OCI-LY1 (cell line): ENCODE data around the gene STK32B.

Source experiments
- H2AFZ ChIP-seq: fragments of 200-600 bp; sonication (generic), shearing (Covaris generic); 2 replicates; pipeline ENCODE4 v1.6.0; 2014; ENCODE audit warnings: antibody characterized with exemption, mild to moderate bottlenecking, low read length
- H3F3A ChIP-seq: fragments of 200-600 bp; sonication (generic), shearing (Covaris generic); 2 replicates; pipeline ENCODE4 v1.6.0; 2014; ENCODE audit warnings: mild to moderate bottlenecking, antibody characterized with exemption, low read length, moderate library complexity; ENCODE audit not compliant: insufficient read depth
- H3K27ac ChIP-seq: fragments of 200-600 bp; sonication (generic); 2 replicates; pipeline ENCODE4 v1.5.1; 2014; ENCODE audit warnings: low read length, mixed run types, mild to moderate bottlenecking, low read depth; ENCODE audit not compliant: poor library complexity, severe bottlenecking
- H3K27me3 ChIP-seq: fragments of 200-600 bp; sonication (generic); 2 replicates; pipeline ENCODE4 v1.6.0; 2014; ENCODE audit warnings: antibody characterized with exemption, mild to moderate bottlenecking, low read length, moderate library complexity; ENCODE audit not compliant: insufficient read depth
- H3K36me3 ChIP-seq: fragments of 200-600 bp; sonication (generic); 2 replicates; pipeline ENCODE4 v1.6.1; 2014; ENCODE audit warnings: mild to moderate bottlenecking, antibody characterized with exemption, low read length, moderate library complexity, mixed read lengths; ENCODE audit not compliant: insufficient read depth
- H3K4me1 ChIP-seq: fragments of 200-600 bp; sonication (generic); 2 replicates; pipeline ENCODE4 v1.5.1; 2014; ENCODE audit warnings: mild to moderate bottlenecking, low read length, moderate library complexity; ENCODE audit not compliant: insufficient read depth, severe bottlenecking
- H3K4me2 ChIP-seq: fragments of 200-600 bp; sonication (generic), shearing (Covaris generic); 2 replicates; pipeline ENCODE4 v1.6.1; 2014; ENCODE audit warnings: low read length
- H3K4me3 ChIP-seq: fragments of 200-600 bp; sonication (generic); 2 replicates; pipeline ENCODE4 v1.5.1; 2014; ENCODE audit warnings: low read length, low read depth, mild to moderate bottlenecking, mixed read lengths; ENCODE audit not compliant: poor library complexity, severe bottlenecking
- H3K79me2 ChIP-seq: fragments of 200-600 bp; shearing (Covaris generic); 2 replicates; pipeline ENCODE4 v1.6.1; 2016; ENCODE audit warnings: mixed run types, low read length, mixed read lengths; ENCODE audit not compliant: insufficient read depth
- H3K9ac ChIP-seq: fragments of 200-600 bp; sonication (generic), shearing (Covaris generic); 2 replicates; pipeline ENCODE4 v1.6.1; 2014; ENCODE audit warnings: mild to moderate bottlenecking, low read length, mixed read lengths
- H3K9me2 ChIP-seq: fragments of 200-600 bp; sonication (generic), shearing (Covaris generic); 2 replicates; pipeline ENCODE4 v1.6.1; 2014; ENCODE audit warnings: low read depth, mild to moderate bottlenecking, low read length, mixed read lengths
- H3K9me3 ChIP-seq: fragments of 200-600 bp; shearing (Covaris generic); 2 replicates; pipeline ENCODE4 v1.6.1; 2014; ENCODE audit warnings: low read length, mixed read lengths
- H4K20me1 ChIP-seq: fragments of 200-600 bp; sonication (generic), shearing (Covaris generic); 2 replicates; pipeline ENCODE4 v1.6.0; 2016; ENCODE audit warnings: mild to moderate bottlenecking, low read length; ENCODE audit not compliant: insufficient read depth
- EZH2 ChIP-seq: fragments of 200-600 bp; sonication (generic), shearing (Covaris generic); IDR thresholded peaks from 2 replicates; pipeline ENCODE4 v1.8.0; 2017; ENCODE audit warnings: borderline replicate concordance, mixed run types, mild to moderate bottlenecking, antibody characterized with exemption, low read length, moderate library complexity, mixed read lengths
- TF ChIP-seq, protein P1 (sequence below): fragments of 200-600 bp; sonication (generic), shearing (Covaris generic); IDR thresholded peaks from 2 replicates; pipeline ENCODE4 v1.5.1; 2017; ENCODE audit warnings: mild to moderate bottlenecking, antibody characterized with exemption, low read length, moderate library complexity, mixed read lengths

Gene STK32B

DNA sequence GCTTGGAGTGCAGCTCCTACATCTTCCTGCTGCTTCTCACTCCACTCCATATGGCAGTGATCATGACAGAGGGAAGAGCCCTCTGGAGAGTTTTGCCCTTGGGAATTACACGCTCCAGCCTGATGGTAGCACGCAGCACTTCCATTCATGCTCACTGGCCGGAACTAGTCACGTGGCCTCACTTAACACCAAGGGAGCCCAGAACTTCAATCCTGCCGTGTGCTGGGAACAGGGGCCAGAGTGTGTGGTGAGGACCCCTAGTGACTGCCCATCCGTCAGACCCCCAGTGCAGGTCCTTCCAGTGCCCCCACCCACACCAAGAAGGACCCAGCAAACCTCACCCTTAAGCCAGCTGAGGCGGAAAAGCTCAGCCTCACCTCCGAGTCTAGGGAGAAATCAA lies 426.3 kb downstream of the STK32B start:
- Histone ChIP-seq H3K27ac (no peak overlapping the region), H2AFZ (no peak overlapping the region), H3K4me1 (no peaks in the 10 kb centered on the region), H3F3A (no peaks in the 10 kb centered on the region), H3K9me2 (no peaks in the 10 kb centered on the region), H4K20me1 (no peaks in the 10 kb centered on the region), H3K9me3 (no peaks in the 10 kb centered on the region), H3K27me3 (no peaks in the 10 kb centered on the region), H3K79me2 (no peaks in the 10 kb centered on the region), H3K4me2 (no peak overlapping the region), H3K9ac (no peak overlapping the region), H3K4me3 (no peak overlapping the region), H3K36me3 (no peaks in the 10 kb centered on the region)
- TF ChIP-seq, protein P1, sequence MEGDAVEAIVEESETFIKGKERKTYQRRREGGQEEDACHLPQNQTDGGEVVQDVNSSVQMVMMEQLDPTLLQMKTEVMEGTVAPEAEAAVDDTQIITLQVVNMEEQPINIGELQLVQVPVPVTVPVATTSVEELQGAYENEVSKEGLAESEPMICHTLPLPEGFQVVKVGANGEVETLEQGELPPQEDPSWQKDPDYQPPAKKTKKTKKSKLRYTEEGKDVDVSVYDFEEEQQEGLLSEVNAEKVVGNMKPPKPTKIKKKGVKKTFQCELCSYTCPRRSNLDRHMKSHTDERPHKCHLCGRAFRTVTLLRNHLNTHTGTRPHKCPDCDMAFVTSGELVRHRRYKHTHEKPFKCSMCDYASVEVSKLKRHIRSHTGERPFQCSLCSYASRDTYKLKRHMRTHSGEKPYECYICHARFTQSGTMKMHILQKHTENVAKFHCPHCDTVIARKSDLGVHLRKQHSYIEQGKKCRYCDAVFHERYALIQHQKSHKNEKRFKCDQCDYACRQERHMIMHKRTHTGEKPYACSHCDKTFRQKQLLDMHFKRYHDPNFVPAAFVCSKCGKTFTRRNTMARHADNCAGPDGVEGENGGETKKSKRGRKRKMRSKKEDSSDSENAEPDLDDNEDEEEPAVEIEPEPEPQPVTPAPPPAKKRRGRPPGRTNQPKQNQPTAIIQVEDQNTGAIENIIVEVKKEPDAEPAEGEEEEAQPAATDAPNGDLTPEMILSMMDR: no peak
- TF ChIP-seq EZH2: no peak

DNA sequence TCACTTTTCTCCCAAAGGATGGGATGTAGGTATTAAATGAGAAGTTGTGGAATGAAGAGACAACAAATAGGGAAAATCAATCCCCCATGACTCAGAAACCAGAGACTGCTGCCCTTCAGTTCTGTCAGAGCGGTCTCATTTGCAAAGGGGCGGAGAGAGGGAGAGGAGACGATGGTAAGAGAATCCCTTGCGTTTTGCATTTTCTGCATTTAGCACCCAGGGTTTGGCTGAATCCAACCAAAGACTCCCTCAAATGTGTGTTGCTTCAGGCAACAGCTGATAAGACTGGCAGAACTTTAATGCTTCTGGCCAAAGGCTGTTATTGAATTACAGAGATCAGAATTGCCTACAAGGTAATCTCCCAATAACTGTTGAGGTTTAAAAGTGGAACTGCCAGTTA lies 426.9 kb downstream of the STK32B start:
- no peaks in the 10 kb centered on the region for H3F3A ChIP-seq
- H3K36me3 ChIP-seq: no peaks in the 10 kb centered on the region
- TF ChIP-seq, protein P1: no peak
- TF ChIP-seq EZH2: no peak
- no peaks in the 10 kb centered on the region for H3K27me3 ChIP-seq
- no peak overlapping the region for H3K27ac ChIP-seq
- H3K4me3 ChIP-seq: no peak overlapping the region
- H3K9me2 ChIP-seq: no peaks in the 10 kb centered on the region
- no peaks in the 10 kb centered on the region for H3K79me2 ChIP-seq
- H3K9ac ChIP-seq: no peak overlapping the region
- H3K9me3 ChIP-seq: no peaks in the 10 kb centered on the region
- H4K20me1 ChIP-seq: no peaks in the 10 kb centered on the region
- no peaks in the 10 kb centered on the region for H3K4me1 ChIP-seq
- no peak overlapping the region for H2AFZ ChIP-seq
- H3K4me2 ChIP-seq: no peak overlapping the region

DNA sequence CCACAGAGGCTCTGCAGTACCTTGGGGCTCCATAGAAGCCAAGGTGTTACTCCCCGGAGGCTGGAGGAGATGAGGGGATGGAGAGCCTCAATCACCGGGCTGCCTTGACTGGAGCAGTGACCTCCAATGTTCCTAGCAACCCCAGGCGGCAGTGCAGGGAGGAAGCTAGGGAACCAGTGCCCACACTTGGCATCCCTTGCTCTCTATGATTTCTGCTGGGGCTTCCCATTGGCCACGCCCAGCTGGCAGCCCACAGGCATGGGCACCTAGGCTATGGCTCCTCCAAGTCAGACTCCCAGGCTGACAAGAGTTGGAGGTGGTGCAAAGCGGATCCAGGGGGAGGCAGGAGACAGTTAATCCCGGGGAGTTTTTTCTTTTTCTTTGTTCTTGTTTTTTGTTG lies 427.4 kb downstream of the STK32B start:
- H3K4me2 ChIP-seq: no peak overlapping the region
- no peaks in the 10 kb centered on the region for H3K9me2 ChIP-seq
- no peaks in the 10 kb centered on the region for H3F3A ChIP-seq
- TF ChIP-seq, protein P1: no peak
- TF ChIP-seq EZH2: no peak
- H3K27ac ChIP-seq: no peak overlapping the region
- no peaks in the 10 kb centered on the region for H3K4me1 ChIP-seq
- H3K27me3 ChIP-seq: no peaks in the 10 kb centered on the region
- H2AFZ ChIP-seq: no peak overlapping the region
- no peak overlapping the region for H3K9ac ChIP-seq
- no peak overlapping the region for H3K4me3 ChIP-seq
- H3K79me2 ChIP-seq: no peaks in the 10 kb centered on the region
- H3K9me3 ChIP-seq: no peaks in the 10 kb centered on the region
- no peaks in the 10 kb centered on the region for H3K36me3 ChIP-seq
- no peaks in the 10 kb centered on the region for H4K20me1 ChIP-seq
